Measurements from ENCODE around the gene CYB5R2.

- TF ChIP-seq EZH2phosphoT487 (IDR thresholded peaks at IDR 0.05) (no peak), CTCF (IDR thresholded peaks at IDR 0.05) (no peak), EZH2 (IDR thresholded peaks at IDR 0.05) (no peak)
Measured at GRCh38 chr11:7692426-7692825, 19.1 kb upstream of the CYB5R2 start.

Data from neural progenitor cell (in vitro differentiated cells).